Hepatocyte (in vitro differentiated cells): ENCODE measurements around the gene ABCA2. TPM values are rescaled to one million over a fixed set of nuclear protein-coding genes. Genes with fewer than 3 reads are reported as not detected.
A peak's percentile ranks its signal among the peaks of the same experiment; 100 is the strongest.

Experiments
- DNase-seq: peaks from one replicate; pipeline ENCODE4 v3.0.0-alpha.2; 2016; ENCODE audit warnings: low spot score
- H2AFZ ChIP-seq: fragments of 200-600 bp; sonication (generic); 2 replicates; pipeline ENCODE4 v1.6.0; 2016; ENCODE audit warnings: antibody characterized with exemption, mild to moderate bottlenecking
- H3K27ac ChIP-seq: fragments of 200-600 bp; sonication (generic); 2 replicates; pipeline ENCODE4 v1.5.1; 2016; ENCODE audit warnings: mild to moderate bottlenecking
- H3K27me3 ChIP-seq: fragments of 200-600 bp; sonication (generic); 2 replicates; pipeline ENCODE4 v1.6.1; 2016
- H3K36me3 ChIP-seq: fragments of 200-600 bp; sonication (generic); replicated peaks from 2 replicates; pipeline ENCODE4 v1.5.1; 2016; ENCODE audit warnings: low read depth; ENCODE audit not compliant: insufficient read depth
- H3K4me1 ChIP-seq: fragments of 200-600 bp; sonication (generic); 2 replicates; pipeline ENCODE4 v1.5.1; 2016; ENCODE audit warnings: mild to moderate bottlenecking, moderate library complexity; ENCODE audit not compliant: insufficient read depth
- H3K4me2 ChIP-seq: fragments of 200-600 bp; sonication (generic); 2 replicates; pipeline ENCODE4 v1.6.0; 2016
- H3K4me3 ChIP-seq: fragments of 200-600 bp; sonication (generic); 2 replicates; pipeline ENCODE4 v1.5.1; 2016; ENCODE audit warnings: mild to moderate bottlenecking
- H3K79me2 ChIP-seq: fragments of 200-600 bp; sonication (generic); 2 replicates; pipeline ENCODE4 v1.6.0; 2017; ENCODE audit warnings: mild to moderate bottlenecking
- H3K9me2 ChIP-seq: fragments of 200-600 bp; sonication (generic); replicated peaks from 2 replicates; pipeline ENCODE4 v1.6.0; 2017; ENCODE audit warnings: mild to moderate bottlenecking; ENCODE audit not compliant: insufficient read depth
- H3K9me3 ChIP-seq: fragments of 200-600 bp; sonication (generic); 2 replicates; pipeline ENCODE4 v1.5.1; 2016; ENCODE audit warnings: low read depth, mild to moderate bottlenecking
- H4K20me1 ChIP-seq: fragments of 200-600 bp; sonication (generic); 2 replicates; pipeline ENCODE4 v1.6.0; 2016; ENCODE audit warnings: mild to moderate bottlenecking; ENCODE audit not compliant: insufficient read depth, poor library complexity, severe bottlenecking
- EZH2 ChIP-seq: fragments of 200-600 bp; sonication (generic); IDR thresholded peaks from 2 replicates; pipeline ENCODE4 v1.6.1; 2016; ENCODE audit warnings: antibody characterized with exemption, mild to moderate bottlenecking, borderline replicate concordance
- EZH2phosphoT487 ChIP-seq: fragments of 200-600 bp; sonication (generic); IDR thresholded peaks from one replicate; pipeline ENCODE4 v1.6.1; 2018; ENCODE audit warnings: antibody characterized with exemption, mild to moderate bottlenecking, low read depth, moderate library complexity; ENCODE audit not compliant: unreplicated experiment, severe bottlenecking
- WGBS: methylation state at CpG from one replicate; pipeline ENCODE4 v1.1.6; 2016; ENCODE audit warnings: low lambda C conversion rate; ENCODE audit errors: missing lambda C conversion rate; 5-methylcytosine and 5-hydroxymethylcytosine counted together
- polyA plus RNA-seq: library from polyadenylated mRNA; unstranded; fragments of >200 nt; fragmentation: Nextera tagmentation; extraction: Ambion mirVana; gene quantifications from 2 replicates; pipeline ENCODE4 v1.2.1, GENCODE V29; 2016
- total RNA-seq: library from RNA; depleted of rRNA; stranded (reverse); fragments of >200 nt; gene quantifications from 2 replicates; pipeline ENCODE4 v1.2.3, GENCODE V29; 2014
- TF ChIP-seq, protein P1 (sequence below): fragments of 200-600 bp; sonication (generic); IDR thresholded peaks from 2 replicates; pipeline ENCODE4 v1.5.1; 2016; ENCODE audit warnings: antibody characterized with exemption, mild to moderate bottlenecking; ENCODE audit not compliant: poor library complexity

The ABCA2 gene
- total and polyA plus RNA-seq, 2 experiments from 2014 or later: 14.6 to 15.6 TPM

- Histone ChIP-seq H3K27me3 (no peaks in the 10 kb centered on the region), H4K20me1 (no peaks in the 10 kb centered on the region), H3K9me3 (no peaks in the 10 kb centered on the region), H3K4me3 (no peak overlapping the region), H3K4me2 (peak overlapping the region; percentile 85), H3K9me2 (no peaks in the 10 kb centered on the region), H3K79me2 (peaks cover 7% of the 10 kb centered on the region), H3K27ac (no peak overlapping the region), H2AFZ (no peak overlapping the region), H3K4me1 (peaks cover 17% of the 10 kb centered on the region), H3K36me3 (no peaks in the 10 kb centered on the region)
- WGBS: 87% methylated on average over 10 of the region's 10 CpGs
- no peak for DNase-seq
- TF ChIP-seq, protein P1, sequence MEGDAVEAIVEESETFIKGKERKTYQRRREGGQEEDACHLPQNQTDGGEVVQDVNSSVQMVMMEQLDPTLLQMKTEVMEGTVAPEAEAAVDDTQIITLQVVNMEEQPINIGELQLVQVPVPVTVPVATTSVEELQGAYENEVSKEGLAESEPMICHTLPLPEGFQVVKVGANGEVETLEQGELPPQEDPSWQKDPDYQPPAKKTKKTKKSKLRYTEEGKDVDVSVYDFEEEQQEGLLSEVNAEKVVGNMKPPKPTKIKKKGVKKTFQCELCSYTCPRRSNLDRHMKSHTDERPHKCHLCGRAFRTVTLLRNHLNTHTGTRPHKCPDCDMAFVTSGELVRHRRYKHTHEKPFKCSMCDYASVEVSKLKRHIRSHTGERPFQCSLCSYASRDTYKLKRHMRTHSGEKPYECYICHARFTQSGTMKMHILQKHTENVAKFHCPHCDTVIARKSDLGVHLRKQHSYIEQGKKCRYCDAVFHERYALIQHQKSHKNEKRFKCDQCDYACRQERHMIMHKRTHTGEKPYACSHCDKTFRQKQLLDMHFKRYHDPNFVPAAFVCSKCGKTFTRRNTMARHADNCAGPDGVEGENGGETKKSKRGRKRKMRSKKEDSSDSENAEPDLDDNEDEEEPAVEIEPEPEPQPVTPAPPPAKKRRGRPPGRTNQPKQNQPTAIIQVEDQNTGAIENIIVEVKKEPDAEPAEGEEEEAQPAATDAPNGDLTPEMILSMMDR: no peak
- TF ChIP-seq EZH2phosphoT487 (no peak), EZH2 (no peak)
Observed at GRCh38 chr9:136997371-136997770, 30.7 kb downstream of the ABCA2 start.

DNA sequence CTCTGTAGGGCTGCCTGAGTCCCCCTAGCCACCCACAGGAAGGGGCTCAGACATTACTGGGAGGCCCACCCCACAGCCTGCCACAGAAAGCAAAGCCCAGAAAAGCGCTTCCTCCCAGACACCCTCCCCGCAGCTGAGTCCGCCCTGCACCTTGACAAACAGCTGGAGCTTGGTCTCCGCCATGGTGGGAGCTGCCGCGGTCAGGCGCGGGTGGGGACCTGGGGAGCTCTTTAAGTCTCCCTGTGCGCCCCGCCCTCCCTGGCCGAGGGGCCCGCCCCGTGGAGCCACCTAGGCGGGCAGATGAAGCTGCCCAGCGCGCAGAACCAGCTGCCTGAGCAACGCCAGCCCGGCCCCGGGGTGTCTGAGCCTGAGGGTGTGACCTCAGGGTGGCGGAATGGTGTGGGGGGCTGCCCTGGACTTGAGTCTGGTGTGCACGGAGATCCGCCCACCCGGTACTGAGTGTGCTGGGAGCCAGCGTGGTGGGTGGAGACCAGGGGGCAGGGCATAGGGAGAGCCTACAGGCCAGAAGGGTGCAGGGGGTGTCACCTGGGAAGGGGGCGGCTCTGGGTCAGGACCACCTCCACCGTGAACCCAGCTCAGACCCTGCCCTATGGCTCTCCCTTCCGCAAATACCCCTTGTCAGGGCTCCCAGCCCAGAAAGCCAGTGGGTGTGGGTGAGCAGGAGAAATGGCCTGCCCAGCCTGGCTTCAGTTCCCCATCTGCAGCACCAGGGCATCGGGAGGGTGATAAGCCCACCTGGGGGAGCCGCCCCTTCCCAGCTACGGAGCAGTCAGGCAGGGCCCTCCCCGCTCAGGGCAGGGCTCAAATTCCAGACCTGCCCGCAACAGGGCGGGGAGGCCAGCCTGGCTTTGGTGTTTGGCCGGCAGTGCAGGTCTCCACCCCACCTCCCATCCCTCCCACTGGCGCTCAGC, 31.4 kb downstream of the ABCA2 start, which contains the start of gene CLIC3:
CLIC3 (minus strand) TSS at position 208 of the 932 bp plus-strand sequence; CDS start at position 183, 25 bp downstream.
- Histone ChIP-seq H3K9me3 (no peaks in the 10 kb centered on the region), H3K27me3 (no peaks in the 10 kb centered on the region), H3K4me2 (peak within 1 kb of the TSS; percentile 85), H4K20me1 (no peaks in the 10 kb centered on the region), H3K4me1 (peaks cover 17% of the 10 kb centered on the region), H2AFZ (no peak within 1 kb of the TSS), H3K36me3 (no peaks in the 10 kb centered on the region), H3K79me2 (peaks cover 7% of the 10 kb centered on the region), H3K9me2 (no peaks in the 10 kb centered on the region), H3K27ac (peak within 1 kb of the TSS; percentile 35), H3K4me3 (no peak within 1 kb of the TSS)
- WGBS: 16% methylated on average over 35 of the region's 35 CpGs
- TF ChIP-seq EZH2 (no peak), EZH2phosphoT487 (no peak)
- TF ChIP-seq, protein P1: no peak
- DNase-seq: peak; percentile 70

- Histone ChIP-seq H3K4me1 (peaks cover 17% of the 10 kb centered on the region), H3K4me3 (no peak overlapping the region), H3K4me2 (peak overlapping the region; percentile 85), H3K27me3 (no peaks in the 10 kb centered on the region), H3K79me2 (peaks cover 7% of the 10 kb centered on the region), H3K36me3 (no peaks in the 10 kb centered on the region), H4K20me1 (no peaks in the 10 kb centered on the region), H3K9me2 (no peaks in the 10 kb centered on the region), H2AFZ (no peak overlapping the region), H3K27ac (peak overlapping the region; percentile 35), H3K9me3 (no peaks in the 10 kb centered on the region)
- TF ChIP-seq EZH2phosphoT487 (no peak), EZH2 (no peak)
- TF ChIP-seq, protein P1: no peak
- no peak for DNase-seq
- 83% methylated on average over 9 of the region's 12 CpGs for WGBS
Observed at GRCh38 chr9:136995772-136996311, 32.2 kb downstream of the ABCA2 start.
